Stimulated activated CD8-positive, alpha-beta memory T cell treated with anti-CD3 and anti-CD28 coated beads, Interleukin-15, amount 100 ng/mL, for 24 hours (primary cell): ENCODE data around the gene OR52E8.

Experiments used
- DNase-seq: peaks from one replicate; pipeline ENCODE4 v3.0.0-alpha.2; 2020; ENCODE audit warnings: low read depth

The OR52E8 gene

GRCh38 chr11:5807580-5807979, 49.9 kb downstream of the OR52E8 start:
- DNase-seq: no peak
